LNCaP clone FGC (cell line): ENCODE results near the gene PADI2.

Experiments used
- DNase-seq: peaks from one replicate; pipeline ENCODE4 v3.0.0-alpha.2; 2011; ENCODE audit warnings: low read depth
- H3K4me3 ChIP-seq: 2 replicates; pipeline ENCODE4 v1.5.1; 2011; ENCODE audit warnings: mild to moderate bottlenecking, low read depth, low read length, control low read depth
- TF ChIP-seq, protein P1 (sequence below): IDR thresholded peaks from 2 replicates; pipeline ENCODE4 v1.5.1; 2012; ENCODE audit warnings: mild to moderate bottlenecking; ENCODE audit not compliant: control insufficient read depth, insufficient read depth; ENCODE audit errors: extremely low read depth

PADI2 gene

DNA sequence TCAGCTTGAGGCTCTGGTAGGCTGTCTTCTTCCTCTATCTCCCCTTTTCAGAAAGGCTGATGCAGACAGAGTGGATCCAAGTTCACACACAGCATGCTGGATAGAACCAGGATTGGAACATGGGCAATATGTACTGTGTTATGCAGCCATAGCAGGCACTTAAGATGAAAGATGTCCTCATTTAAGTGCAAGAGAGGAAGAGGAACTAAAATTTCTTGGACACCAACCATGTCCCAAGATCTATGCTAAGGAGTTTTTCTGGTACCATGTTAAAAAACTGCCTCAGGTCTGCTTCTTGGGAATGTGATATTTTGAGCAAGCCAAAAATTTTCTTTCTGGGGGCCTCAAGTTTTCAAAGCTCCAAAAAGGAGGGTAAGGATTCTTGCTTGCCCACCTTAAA lies 66.6 kb downstream of the PADI2 start:
- DNase-seq: no peak
- TF ChIP-seq, protein P1, sequence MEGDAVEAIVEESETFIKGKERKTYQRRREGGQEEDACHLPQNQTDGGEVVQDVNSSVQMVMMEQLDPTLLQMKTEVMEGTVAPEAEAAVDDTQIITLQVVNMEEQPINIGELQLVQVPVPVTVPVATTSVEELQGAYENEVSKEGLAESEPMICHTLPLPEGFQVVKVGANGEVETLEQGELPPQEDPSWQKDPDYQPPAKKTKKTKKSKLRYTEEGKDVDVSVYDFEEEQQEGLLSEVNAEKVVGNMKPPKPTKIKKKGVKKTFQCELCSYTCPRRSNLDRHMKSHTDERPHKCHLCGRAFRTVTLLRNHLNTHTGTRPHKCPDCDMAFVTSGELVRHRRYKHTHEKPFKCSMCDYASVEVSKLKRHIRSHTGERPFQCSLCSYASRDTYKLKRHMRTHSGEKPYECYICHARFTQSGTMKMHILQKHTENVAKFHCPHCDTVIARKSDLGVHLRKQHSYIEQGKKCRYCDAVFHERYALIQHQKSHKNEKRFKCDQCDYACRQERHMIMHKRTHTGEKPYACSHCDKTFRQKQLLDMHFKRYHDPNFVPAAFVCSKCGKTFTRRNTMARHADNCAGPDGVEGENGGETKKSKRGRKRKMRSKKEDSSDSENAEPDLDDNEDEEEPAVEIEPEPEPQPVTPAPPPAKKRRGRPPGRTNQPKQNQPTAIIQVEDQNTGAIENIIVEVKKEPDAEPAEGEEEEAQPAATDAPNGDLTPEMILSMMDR: no peak
- peak overlapping the region; percentile 86 for H3K4me3 ChIP-seq

DNA sequence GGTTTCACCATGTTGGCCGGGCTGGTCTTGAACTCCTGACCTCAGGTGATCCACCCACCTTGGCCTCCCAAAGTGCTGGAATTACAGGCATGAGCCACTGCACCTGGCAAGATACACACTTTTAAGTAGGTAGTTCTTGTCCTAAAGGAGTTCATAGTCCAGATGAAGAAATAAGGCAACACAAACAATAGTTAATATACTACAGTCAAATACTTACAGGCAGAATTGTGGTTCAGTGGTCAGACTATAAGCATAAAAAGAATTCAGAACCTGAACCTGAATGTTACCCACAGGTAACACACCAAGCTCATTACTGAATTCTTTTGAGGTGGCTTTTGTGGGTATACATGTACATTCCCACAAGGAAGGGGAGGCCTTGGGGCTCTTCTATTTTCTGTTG lies 67.2 kb downstream of the PADI2 start:
- TF ChIP-seq, protein P1: no peak
- DNase-seq: no peak
- no peak overlapping the region for H3K4me3 ChIP-seq

DNA sequence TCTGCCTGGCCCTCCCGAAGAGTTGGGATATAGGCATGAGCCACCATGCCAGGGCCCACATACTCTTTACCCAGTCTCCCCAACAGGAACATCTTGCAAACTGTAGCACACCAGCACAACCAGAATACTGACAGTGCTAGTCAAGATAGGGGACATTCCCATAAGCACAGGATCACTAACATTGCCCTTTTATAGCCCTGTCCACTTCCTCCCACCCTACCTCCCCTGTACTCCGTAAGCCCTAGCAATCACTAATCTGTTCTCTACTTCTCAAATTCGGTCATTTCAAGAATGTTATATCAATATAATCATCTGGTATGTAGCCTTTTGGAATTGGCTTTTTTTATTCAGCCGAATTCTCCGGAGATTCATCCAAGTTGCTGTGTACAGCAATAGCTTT lies 71.3 kb downstream of the PADI2 start:
- no peak overlapping the region for H3K4me3 ChIP-seq
- TF ChIP-seq, protein P1: no peak
- no peak for DNase-seq

DNA sequence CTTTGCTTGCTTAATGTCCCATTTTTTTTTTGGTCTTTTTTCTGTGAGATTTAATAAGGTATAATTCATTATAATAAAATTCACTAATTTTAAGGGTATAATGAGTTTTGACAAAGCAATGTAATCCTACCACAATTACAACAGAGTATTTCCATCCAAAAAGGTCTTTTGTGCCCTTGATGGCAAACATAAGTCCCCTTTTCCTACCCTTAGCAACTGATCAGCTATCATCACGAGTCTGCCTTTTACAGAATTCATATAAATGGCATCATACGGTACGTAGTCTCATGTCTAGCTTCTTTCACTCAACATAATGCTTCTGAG lies 73.0 kb downstream of the PADI2 start:
- DNase-seq: no peak
- TF ChIP-seq, protein P1: no peak
- no peak overlapping the region for H3K4me3 ChIP-seq

DNA sequence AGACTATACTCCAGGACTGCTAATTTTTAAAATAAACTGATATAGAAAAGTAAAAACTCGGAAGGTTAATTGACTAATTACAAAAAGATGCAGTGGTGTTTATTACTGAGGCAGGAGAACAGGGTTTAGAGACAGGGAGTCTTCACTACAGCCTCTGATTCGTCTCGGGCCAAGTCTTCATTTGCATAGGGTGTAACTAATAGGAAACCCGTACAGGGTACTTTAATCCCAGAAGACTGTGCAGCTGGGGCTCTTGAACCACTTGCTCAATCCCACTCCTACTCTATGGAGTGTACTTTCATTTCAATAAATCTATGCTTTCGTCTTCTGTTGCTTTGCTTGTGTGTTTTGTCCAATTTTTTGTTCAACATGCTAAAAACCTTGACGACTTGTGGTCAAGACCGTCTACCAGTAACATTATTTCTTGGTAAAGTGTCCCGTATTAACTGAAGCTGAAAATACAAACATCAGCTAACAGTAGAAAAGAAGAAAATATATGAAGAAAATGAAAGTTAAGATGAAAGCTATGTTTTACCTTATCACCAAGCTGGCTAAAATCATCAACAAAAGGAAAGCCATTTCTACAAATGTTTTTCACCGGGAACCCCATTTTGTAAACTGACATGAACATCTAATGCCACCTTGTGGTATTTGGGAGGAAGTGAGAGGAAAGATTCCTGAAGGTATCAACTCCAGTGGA lies 73.5 kb downstream of the PADI2 start:
- no peak overlapping the region for H3K4me3 ChIP-seq
- TF ChIP-seq, protein P1: peak; percentile 46
- no peak for DNase-seq

DNA sequence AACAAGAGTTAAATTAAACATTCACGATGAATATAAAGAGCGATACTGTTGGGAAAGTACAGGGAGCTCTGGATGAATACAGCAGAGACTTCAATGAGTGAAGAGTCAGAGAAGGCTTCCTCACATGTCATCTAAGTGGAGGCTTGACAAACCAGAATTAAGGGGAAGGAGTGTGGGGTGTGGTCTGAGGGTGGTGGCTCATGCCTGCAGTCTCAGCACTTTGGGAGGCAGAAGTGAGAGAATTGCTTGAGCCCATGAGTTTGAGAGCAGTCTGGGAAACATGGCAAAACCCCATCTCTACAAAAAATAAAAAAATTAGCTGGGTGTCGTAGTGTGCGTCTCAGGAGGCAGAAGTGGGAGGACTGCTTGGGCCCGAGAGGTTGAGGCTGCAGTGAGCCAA lies 74.1 kb downstream of the PADI2 start:
- no peak for DNase-seq
- no peak overlapping the region for H3K4me3 ChIP-seq
- TF ChIP-seq, protein P1: no peak

DNA sequence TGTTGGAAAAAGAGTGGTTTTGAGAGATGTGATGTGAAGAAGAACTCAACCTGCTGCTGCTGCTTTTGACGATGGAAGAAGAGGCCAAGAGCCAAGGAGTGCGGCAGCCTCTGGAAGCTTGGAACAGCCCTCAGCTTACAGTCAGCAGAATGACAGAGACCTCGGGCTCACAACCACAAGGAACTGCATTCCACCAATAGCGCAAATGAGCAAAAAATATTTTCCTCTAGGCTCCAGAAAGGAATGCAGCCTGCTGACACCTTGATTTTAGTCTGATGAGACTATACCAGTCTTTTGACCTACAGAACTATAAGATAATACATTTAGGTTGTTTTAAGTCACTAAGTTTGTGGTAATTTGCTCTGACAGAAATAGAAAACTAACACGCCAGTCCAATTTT lies 75.6 kb downstream of the PADI2 start:
- no peak overlapping the region for H3K4me3 ChIP-seq
- TF ChIP-seq, protein P1: no peak
- DNase-seq: no peak
